SU-DHL-6 (cell line): ENCODE measurements around the gene MAP2K7.

Source experiments
- H2AFZ ChIP-seq: fragments of 200-600 bp; sonication (generic); 2 replicates; pipeline ENCODE4 v1.6.1; 2014; ENCODE audit warnings: low read depth, mild to moderate bottlenecking, moderate library complexity, mixed read lengths, antibody characterized with exemption, low read length; ENCODE audit not compliant: severe bottlenecking
- H3F3A ChIP-seq: fragments of 200-600 bp; shearing (Covaris generic); 2 replicates; pipeline ENCODE4 v1.6.0; 2016; ENCODE audit warnings: antibody characterized with exemption, mild to moderate bottlenecking; ENCODE audit not compliant: insufficient read depth
- H3K27ac ChIP-seq: fragments of 200-600 bp; sonication (generic); 2 replicates; pipeline ENCODE4 v1.5.1; 2016; ENCODE audit warnings: low read depth, mild to moderate bottlenecking, low read length, moderate library complexity, mixed read lengths
- H3K27me3 ChIP-seq: fragments of 200-600 bp; sonication (generic), shearing (Covaris generic); 2 replicates; pipeline ENCODE4 v1.6.0; 2014; ENCODE audit warnings: mild to moderate bottlenecking, low read length
- H3K36me3 ChIP-seq: fragments of 200-600 bp; sonication (generic); 2 replicates; pipeline ENCODE4 v1.6.1; 2014; ENCODE audit warnings: mild to moderate bottlenecking, low read length, mixed read lengths
- H3K4me2 ChIP-seq: fragments of 300-600, 200-600 bp; shearing (Covaris generic), sonication (generic); 2 replicates; pipeline ENCODE4 v1.6.0; 2014; ENCODE audit warnings: low read length, low read depth, mild to moderate bottlenecking; ENCODE audit not compliant: poor library complexity, severe bottlenecking
- H3K4me3 ChIP-seq: fragments of 200-600 bp; sonication (generic); 2 replicates; pipeline ENCODE4 v1.5.1; 2014; ENCODE audit warnings: antibody characterized with exemption, low read length, mild to moderate bottlenecking, mixed read lengths; ENCODE audit not compliant: insufficient read depth, poor library complexity, severe bottlenecking
- H3K79me2 ChIP-seq: fragments of 200-600 bp; sonication (generic); 2 replicates; pipeline ENCODE4 v1.6.1; 2014; ENCODE audit warnings: mild to moderate bottlenecking, low read length, moderate library complexity; ENCODE audit not compliant: insufficient read depth
- H3K9ac ChIP-seq: fragments of 200-600 bp; sonication (generic); 2 replicates; pipeline ENCODE4 v1.7.0; 2014; ENCODE audit warnings: mild to moderate bottlenecking, low read length
- H3K9me2 ChIP-seq: fragments of 200-600 bp; sonication (generic); replicated peaks from 2 replicates; pipeline ENCODE4 v1.6.1; 2014; ENCODE audit warnings: low read length; ENCODE audit not compliant: insufficient read depth
- H3K9me3 ChIP-seq: fragments of 200-600 bp; sonication (generic); 2 replicates; pipeline ENCODE4 v1.6.1; 2014; ENCODE audit warnings: low read length, mixed read lengths; ENCODE audit not compliant: insufficient read depth
- H4K20me1 ChIP-seq: fragments of 200-600 bp; sonication (generic); 2 replicates; pipeline ENCODE4 v1.6.1; 2014; ENCODE audit warnings: low read depth, mild to moderate bottlenecking, antibody characterized with exemption, low read length, moderate library complexity, mixed read lengths
- CTCF ChIP-seq: fragments of 200-600 bp; sonication (generic); IDR thresholded peaks from one replicate; pipeline ENCODE4 v1.5.1; 2017; ENCODE audit warnings: antibody characterized with exemption, mild to moderate bottlenecking, low read length, moderate library complexity; ENCODE audit not compliant: insufficient read depth, poor library complexity, severe bottlenecking
- EZH2phosphoT487 ChIP-seq: fragments of 200-600 bp; sonication (generic), shearing (Covaris generic); conservative IDR thresholded peaks from 2 replicates; pipeline ENCODE4 v1.6.1; 2018; ENCODE audit warnings: mild to moderate bottlenecking, antibody characterized with exemption, low read length, moderate library complexity, mixed read lengths

MAP2K7 gene

GRCh38 chr19:7903244-7904073 is at the start of gene MAP2K7:
Gene MAP2K7, plus strand, starts transcription at chr19:7903877. Its CDS starts 68 bp downstream, at chr19:7903945.
- H3K27ac ChIP-seq, result peak within 1 kb of the TSS; percentile 45
- no peaks in the 10 kb centered on the region for H3K36me3 ChIP-seq
- peaks cover 28% of the 10 kb centered on the region for H3K79me2 ChIP-seq

GRCh38 chr19:7855426-7856108 is 48.1 kb upstream of the MAP2K7 start:
- no peaks in the 10 kb centered on the region for H4K20me1 ChIP-seq
- H3K27ac ChIP-seq, result no peak overlapping the region
- H3F3A ChIP-seq, result no peaks in the 10 kb centered on the region
- H3K9ac ChIP-seq, result no peak overlapping the region
- H3K36me3 ChIP-seq, result no peaks in the 10 kb centered on the region
- no peaks in the 10 kb centered on the region for H3K79me2 ChIP-seq
- no peak overlapping the region for H3K4me2 ChIP-seq
- H3K27me3 ChIP-seq, result no peaks in the 10 kb centered on the region
- no peaks in the 10 kb centered on the region for H3K9me2 ChIP-seq
- H3K4me3 ChIP-seq, result no peak overlapping the region
- TF ChIP-seq EZH2phosphoT487 (no peak), CTCF (no peak)
- no peaks in the 10 kb centered on the region for H3K9me3 ChIP-seq
- no peak overlapping the region for H2AFZ ChIP-seq

More at GRCh38 chr19:7903244-7904073, at the start of gene MAP2K7:
- TF ChIP-seq EZH2phosphoT487 (no peak), CTCF (peak; percentile 42)
- Histone ChIP-seq H3K9me2 (no peaks in the 10 kb centered on the region), H4K20me1 (no peaks in the 10 kb centered on the region), H3K4me2 (peak within 1 kb of the TSS; percentile 94), H3K9me3 (no peaks in the 10 kb centered on the region), H3K9ac (peak within 1 kb of the TSS; percentile 81), H2AFZ (peak within 1 kb of the TSS; percentile 58), H3K27me3 (no peaks in the 10 kb centered on the region), H3K4me3 (peak within 1 kb of the TSS; percentile 88), H3F3A (no peaks in the 10 kb centered on the region)

- no peak for TF ChIP-seq CTCF
- no peak for TF ChIP-seq EZH2phosphoT487
- no peak overlapping the region for H2AFZ ChIP-seq
Observed at GRCh38 chr19:7856109-7856591, 47.5 kb upstream of the MAP2K7 start.

More at GRCh38 chr19:7856109-7856591, 47.5 kb upstream of the MAP2K7 start:
- Histone ChIP-seq H3K9ac (no peak overlapping the region), H3K9me2 (no peaks in the 10 kb centered on the region), H3K79me2 (no peaks in the 10 kb centered on the region), H3K9me3 (no peaks in the 10 kb centered on the region), H3K36me3 (no peaks in the 10 kb centered on the region), H3K27ac (no peak overlapping the region), H4K20me1 (no peaks in the 10 kb centered on the region), H3K27me3 (no peaks in the 10 kb centered on the region), H3K4me2 (no peak overlapping the region), H3K4me3 (no peak overlapping the region), H3F3A (no peaks in the 10 kb centered on the region)
